HL-60 (cell line): Measurements from ENCODE around the gene MOB1B.

Experiments
- DNase-seq, 2 experiments: peaks; one replicate each; pipeline ENCODE4 v3.0.0-alpha.2; 2010 to 2020; ENCODE audit warnings: low read depth in 1 of 2, low spot score in 1 of 2
- H3K27ac ChIP-seq: fragments of 250-450 bp; sonication (Bioruptor Pico); replicated peaks from 2 replicates; pipeline ENCODE4 v1.5.1; 2020; ENCODE audit warnings: mild to moderate bottlenecking, moderate library complexity
- H3K27me3 ChIP-seq: fragments of 250-450 bp; sonication (Bioruptor Pico); 2 replicates; pipeline ENCODE4 v1.5.1; 2021; ENCODE audit warnings: mild to moderate bottlenecking, moderate library complexity; ENCODE audit not compliant: insufficient read depth, poor library complexity, severe bottlenecking
- H3K4me3 ChIP-seq: replicated peaks from 2 replicates; pipeline ENCODE4 v1.5.1; 2011; ENCODE audit warnings: mild to moderate bottlenecking, control low read depth, low read length; ENCODE audit not compliant: insufficient read depth
- CTCF ChIP-seq: IDR thresholded peaks from one replicate; pipeline ENCODE4 v1.5.1; 2011; ENCODE audit warnings: low read length, control low read depth, inconsistent platforms; ENCODE audit not compliant: insufficient read depth
- GABPA ChIP-seq: IDR thresholded peaks from 2 replicates; pipeline ENCODE4 v1.6.1; 2012; ENCODE audit warnings: low read depth
- POLR2AphosphoS5 ChIP-seq: IDR thresholded peaks from 2 replicates; pipeline ENCODE4 v1.6.1; 2012; ENCODE audit warnings: low read depth
- REST ChIP-seq: IDR thresholded peaks from 2 replicates; pipeline ENCODE4 v1.6.1; 2012; ENCODE audit warnings: low read depth; ENCODE audit not compliant: insufficient replicate concordance
- SPI1 ChIP-seq: IDR thresholded peaks from 2 replicates; pipeline ENCODE4 v1.6.1; 2012; ENCODE audit warnings: low read depth, mild to moderate bottlenecking, borderline replicate concordance

The MOB1B gene

GRCh38 chr4:70992391-70992881 lies 90.3 kb downstream of the MOB1B start:
- TF ChIP-seq SPI1 (no peak), CTCF (no peak)
- Histone ChIP-seq H3K27ac (peak overlapping the region; percentile 94), H3K27me3 (no peaks in the 10 kb centered on the region), H3K4me3 (peak overlapping the region; percentile 91)
- peak in 1 of 2 experiments; percentile 29 for DNase-seq

- TF ChIP-seq SPI1 (no peak), POLR2AphosphoS5 (peak; percentile 84), GABPA (no peak), REST (peak; percentile 25), CTCF (no peak)
- DNase-seq, result peak; percentile 76 to 87
Measured at GRCh38 chr4:70993181-70994068, 91.3 kb downstream of the MOB1B start, which contains the start of gene DCK. DCK (plus strand) TSS chr4:70993649; CDS start chr4:70993836, 187 bp downstream.

DNA sequence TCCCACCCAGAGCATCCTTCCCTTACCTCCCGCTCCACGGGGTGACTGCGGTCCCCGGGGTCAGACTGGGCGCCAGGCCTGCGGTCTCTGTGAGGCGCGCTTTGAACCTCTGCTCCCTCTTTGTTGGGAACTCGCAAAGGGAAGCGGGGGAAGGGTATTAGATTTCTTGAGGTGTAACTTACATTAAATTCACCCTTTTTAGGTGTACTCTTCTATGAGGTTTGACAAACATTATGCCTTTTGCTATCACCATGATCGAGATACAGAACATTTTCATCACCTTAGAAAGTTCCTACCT lies 91.8 kb downstream of the MOB1B start:
- TF ChIP-seq REST (no peak), POLR2AphosphoS5 (no peak), SPI1 (no peak), GABPA (no peak), CTCF (no peak)
- peak overlapping the region; percentile 91 for H3K4me3 ChIP-seq
- DNase-seq, result peak; percentile 28 to 36
- peak overlapping the region; percentile 94 for H3K27ac ChIP-seq
- no peaks in the 10 kb centered on the region for H3K27me3 ChIP-seq

More at GRCh38 chr4:70993181-70994068, 91.3 kb downstream of the MOB1B start, which contains the start of gene DCK:
- no peaks in the 10 kb centered on the region for H3K27me3 ChIP-seq
- H3K4me3 ChIP-seq, result peak within 1 kb of the TSS; percentile 91
- H3K27ac ChIP-seq, result peak within 1 kb of the TSS; percentile 94
